ENCODE results near the gene FSTL3. TPM values are rescaled to one million over a fixed set of nuclear protein-coding genes. Genes with fewer than 3 reads are reported as not detected.

The FSTL3 gene
- total RNA-seq, 2 experiments from 2014 or later, result 2.2 to 3.1 TPM

DNA sequence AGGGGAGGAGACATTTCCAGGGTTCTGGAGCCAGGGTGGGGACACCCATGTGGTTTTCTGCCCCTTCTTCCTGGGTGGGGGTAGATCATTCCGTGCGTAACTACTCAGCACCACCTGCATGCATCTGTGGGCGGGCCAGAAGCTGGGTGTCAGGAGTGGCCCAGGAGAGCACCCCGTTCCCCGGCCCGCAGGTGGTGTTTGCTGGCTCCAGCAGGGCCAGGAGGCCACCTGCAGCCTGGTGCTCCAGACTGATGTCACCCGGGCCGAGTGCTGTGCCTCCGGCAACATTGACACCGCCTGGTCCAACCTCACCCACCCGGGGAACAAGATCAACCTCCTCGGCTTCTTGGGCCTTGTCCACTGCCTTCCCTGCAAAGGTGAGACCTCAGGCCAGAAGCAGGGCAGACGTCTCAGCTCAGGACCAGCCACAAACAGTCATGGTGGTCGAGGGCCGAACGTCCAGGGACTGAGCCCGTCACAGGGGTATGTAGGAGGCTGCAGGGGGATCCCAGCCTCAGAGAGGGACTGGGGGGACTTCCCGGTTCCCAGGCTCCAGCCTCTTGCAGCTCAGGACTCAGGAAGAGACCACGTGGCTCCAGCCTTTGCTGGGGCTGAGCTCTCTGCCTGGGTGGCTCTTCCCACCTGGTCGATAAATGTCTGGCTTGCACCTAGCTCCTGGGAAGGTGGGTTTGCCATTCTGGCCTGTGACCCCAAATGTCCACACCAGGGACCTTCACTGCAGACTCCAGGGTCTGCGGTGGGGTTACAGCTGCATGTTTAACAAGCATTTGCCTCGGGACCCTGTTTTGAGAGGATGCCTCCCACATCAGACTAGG, 1.6 kb downstream of the FSTL3 start:
- Mint-ChIP-seq H3K36me3 (no peaks in the 10 kb centered on the region), H3K9me3 (ENCODE audit: low read depth) (no peaks in the 10 kb centered on the region), H3K4me3 (no peak overlapping the region), H3K27ac (no peak overlapping the region), H3K27me3 (peaks cover 19% of the 10 kb centered on the region), H3K4me1 (peaks cover 2% of the 10 kb centered on the region)
- ATAC-seq, result no peak
- CTCF ChIA-PET, result interaction anchor here (0.6 to 0.9 kb wide), 2 partner anchors 94 to 172 kb away, joined by 3 read pairs; no protein-coding TSS in a partner anchor
- DNase-seq, result no peak

DNA sequence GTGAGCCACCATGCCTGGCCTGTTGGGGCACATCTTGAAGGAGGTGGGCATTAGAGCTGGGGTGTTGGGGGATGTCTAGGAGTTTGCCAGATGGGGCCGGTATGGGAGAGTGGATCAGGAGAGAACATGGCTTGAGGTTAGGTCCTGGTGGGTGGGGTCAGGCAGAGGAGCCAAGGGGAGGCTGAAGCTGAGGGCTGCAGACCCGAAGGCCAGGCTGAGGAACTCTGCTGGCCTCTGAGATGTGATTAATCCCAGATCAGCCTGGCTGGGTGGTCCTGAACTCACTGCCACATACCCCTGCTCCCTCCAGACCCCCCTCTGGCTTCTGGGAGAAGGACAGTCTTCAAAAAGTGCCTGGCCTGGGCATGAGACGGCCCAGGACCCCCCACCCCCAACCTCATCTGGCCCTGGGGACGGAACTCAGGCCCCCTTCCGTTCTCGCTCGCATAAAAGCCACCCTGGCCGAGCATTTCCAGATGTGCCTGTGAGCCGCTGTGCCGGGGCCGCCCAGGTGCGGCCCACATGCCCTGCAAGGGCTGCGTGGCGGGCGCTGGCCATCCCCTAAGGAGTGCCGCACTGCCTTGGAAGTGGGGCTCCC, 2.7 kb downstream of the FSTL3 start:
- ATAC-seq (no peak), DNase-seq (no peak)
- CTCF ChIA-PET, result interaction anchor here (0.6 to 2.4 kb wide), 6 partner anchors 11 to 258 kb away, joined by 3 to 10 read pairs (median 4); no protein-coding TSS in a partner anchor
- no peak overlapping the region for H3K27ac Mint-ChIP-seq
- no peaks in the 10 kb centered on the region for H3K36me3 Mint-ChIP-seq
- H3K4me1 Mint-ChIP-seq, result peaks cover 2% of the 10 kb centered on the region
- peaks cover 14% of the 10 kb centered on the region for H3K27me3 Mint-ChIP-seq
- no peaks in the 10 kb centered on the region for H3K9me3 Mint-ChIP-seq (ENCODE audit: low read depth)
- H3K4me3 Mint-ChIP-seq, result peak overlapping the region; percentile 43

DNA sequence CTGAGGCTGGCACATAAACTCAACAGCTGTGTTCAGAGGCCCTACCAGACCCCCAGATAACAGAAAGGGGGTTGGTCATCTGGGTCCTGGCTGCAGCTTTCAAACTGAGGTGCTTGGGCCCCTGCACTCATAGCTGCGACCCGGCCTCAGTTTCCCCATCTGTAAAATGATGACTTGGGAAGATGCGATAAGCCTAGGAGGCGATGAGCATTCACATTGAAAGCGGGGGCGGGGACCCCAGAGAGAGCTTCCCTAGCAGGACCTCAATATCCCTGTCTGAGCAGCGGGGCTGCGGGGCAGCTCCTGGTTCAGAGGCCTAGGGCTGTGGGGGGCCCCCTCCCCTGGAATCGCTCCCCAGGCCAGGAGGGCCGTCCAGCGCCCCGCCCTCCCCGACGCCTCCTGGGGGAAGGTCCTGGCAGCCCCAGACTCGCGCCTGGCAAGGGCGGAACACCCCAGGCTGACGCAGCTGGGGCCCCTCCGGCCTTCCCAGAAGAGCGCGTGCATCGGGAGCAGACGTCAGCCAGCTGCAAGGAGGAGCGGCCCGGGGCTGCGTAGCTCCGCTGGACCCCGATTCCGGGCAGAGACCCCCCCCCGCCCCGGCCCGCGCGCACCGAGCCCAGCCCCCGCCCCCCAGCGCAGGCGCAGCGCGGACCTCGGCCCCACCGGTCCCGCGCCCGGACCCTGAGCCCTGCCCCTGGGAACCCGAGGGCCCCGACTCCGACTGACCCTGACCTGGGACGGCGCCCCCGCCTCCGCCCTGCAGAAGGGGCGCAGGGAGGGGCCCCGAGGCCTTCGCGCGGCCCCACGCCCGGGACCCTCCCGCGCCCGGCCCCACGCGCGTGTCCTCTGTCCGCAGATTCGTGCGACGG, 3.5 kb downstream of the FSTL3 start:
- DNase-seq (peak; percentile 58), ATAC-seq (peak; percentile 2)
- H3K36me3 Mint-ChIP-seq, result no peaks in the 10 kb centered on the region
- peak overlapping the region; percentile 61 for H3K27ac Mint-ChIP-seq
- peaks cover 2% of the 10 kb centered on the region for H3K4me1 Mint-ChIP-seq
- H3K4me3 Mint-ChIP-seq, result peak overlapping the region; percentile 54
- CTCF ChIA-PET, result interaction anchor here (0.6 to 2.4 kb wide), 8 partner anchors 12 to 258 kb away, joined by 3 to 10 read pairs (median 6); partner anchors contain the start of gene RNF126
- no peaks in the 10 kb centered on the region for H3K9me3 Mint-ChIP-seq (ENCODE audit: low read depth)
- H3K27me3 Mint-ChIP-seq, result peaks cover 11% of the 10 kb centered on the region

DNA sequence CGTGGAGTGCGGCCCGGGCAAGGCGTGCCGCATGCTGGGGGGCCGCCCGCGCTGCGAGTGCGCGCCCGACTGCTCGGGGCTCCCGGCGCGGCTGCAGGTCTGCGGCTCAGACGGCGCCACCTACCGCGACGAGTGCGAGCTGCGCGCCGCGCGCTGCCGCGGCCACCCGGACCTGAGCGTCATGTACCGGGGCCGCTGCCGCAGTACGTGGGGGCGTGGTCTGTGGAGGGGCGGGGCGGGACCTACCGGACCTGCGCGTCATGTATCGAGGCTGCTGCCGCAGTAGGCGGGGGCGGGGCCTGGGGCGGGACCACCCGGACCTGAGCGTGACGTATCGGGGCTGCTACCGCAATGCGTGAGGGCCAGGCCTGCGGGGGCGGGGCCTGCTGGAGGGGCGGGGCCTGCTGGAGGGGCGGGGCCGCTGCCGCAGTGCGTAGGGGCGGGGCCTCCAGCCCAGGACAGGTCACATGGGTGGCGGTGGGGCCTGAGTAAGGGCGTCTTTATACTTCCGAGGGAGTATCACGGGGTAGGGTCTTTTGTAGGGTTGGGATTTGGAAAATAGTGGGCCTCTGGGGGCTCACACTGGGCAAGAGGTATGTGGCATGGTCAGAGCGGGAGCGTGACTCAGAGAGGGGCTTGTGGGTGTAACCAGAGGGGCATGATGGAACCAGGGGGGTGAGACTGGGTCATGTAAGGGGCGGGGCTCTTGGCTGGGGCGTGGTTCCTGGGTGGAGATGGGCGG, 4.3 kb downstream of the FSTL3 start:
- ATAC-seq, result peak; percentile 81

DNA sequence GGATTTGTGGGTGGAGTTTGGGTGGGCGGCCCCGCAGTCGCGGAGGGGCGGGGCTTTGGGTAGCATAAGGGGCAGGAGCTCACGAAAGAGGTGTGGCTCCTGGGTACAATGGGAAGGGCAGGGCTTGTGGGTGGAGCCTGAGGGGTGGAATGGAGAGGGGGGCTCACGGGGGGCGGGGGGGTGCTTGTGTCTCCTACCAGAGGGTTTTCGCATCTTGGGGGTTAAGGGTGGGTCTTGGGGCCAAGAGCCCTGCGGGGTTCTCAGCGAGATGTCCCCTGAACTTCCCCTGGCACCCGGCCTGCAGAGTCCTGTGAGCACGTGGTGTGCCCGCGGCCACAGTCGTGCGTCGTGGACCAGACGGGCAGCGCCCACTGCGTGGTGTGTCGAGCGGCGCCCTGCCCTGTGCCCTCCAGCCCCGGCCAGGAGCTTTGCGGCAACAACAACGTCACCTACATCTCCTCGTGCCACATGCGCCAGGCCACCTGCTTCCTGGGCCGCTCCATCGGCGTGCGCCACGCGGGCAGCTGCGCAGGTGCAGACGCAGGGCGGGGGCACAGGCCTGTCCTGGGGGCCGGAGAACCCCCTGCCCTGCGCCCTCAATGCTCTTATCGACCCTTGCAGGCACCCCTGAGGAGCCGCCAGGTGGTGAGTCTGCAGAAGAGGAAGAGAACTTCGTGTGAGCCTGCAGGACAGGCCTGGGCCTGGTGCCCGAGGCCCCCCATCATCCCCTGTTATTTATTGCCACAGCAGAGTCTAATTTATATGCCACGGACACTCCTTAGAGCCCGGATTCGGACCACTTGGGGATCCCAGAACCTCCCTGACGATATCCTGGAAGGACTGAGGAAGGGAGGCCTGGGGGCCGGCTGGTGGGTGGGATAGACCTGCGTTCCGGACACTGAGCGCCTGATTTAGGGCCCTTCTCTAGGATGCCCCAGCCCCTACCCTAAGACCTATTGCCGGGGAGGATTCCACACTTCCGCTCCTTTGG, 5.1 kb downstream of the FSTL3 start:
- CTCF ChIA-PET, result interaction anchor here (0.6 to 2.4 kb wide), 4 partner anchors 22 to 97 kb away, joined by 3 to 10 read pairs (median 6); partner anchors contain the start of gene POLRMT
- Mint-ChIP-seq H3K36me3 (no peaks in the 10 kb centered on the region), H3K27me3 (no peaks in the 10 kb centered on the region), H3K4me3 (peak overlapping the region; percentile 76), H3K27ac (peak overlapping the region; percentile 100), H3K9me3 (ENCODE audit: low read depth) (no peaks in the 10 kb centered on the region), H3K4me1 (peaks cover 2% of the 10 kb centered on the region)
- DNase-seq (peak; percentile 96), ATAC-seq (no peak)

More for the DNA sequence above, 4.3 kb downstream of the FSTL3 start:
- DNase-seq, result peak; percentile 100
- CTCF ChIA-PET, result interaction anchor here (0.6 to 2.4 kb wide), 7 partner anchors 12 to 96 kb away, joined by 3 to 10 read pairs (median 6); partner anchors contain the start of genes POLRMT and RNF126
- Mint-ChIP-seq H3K27me3 (peaks cover 5% of the 10 kb centered on the region), H3K27ac (peak overlapping the region; percentile 100), H3K4me1 (peaks cover 2% of the 10 kb centered on the region), H3K9me3 (ENCODE audit: low read depth) (no peaks in the 10 kb centered on the region), H3K36me3 (no peaks in the 10 kb centered on the region), H3K4me3 (peak overlapping the region; percentile 76)

DNA sequence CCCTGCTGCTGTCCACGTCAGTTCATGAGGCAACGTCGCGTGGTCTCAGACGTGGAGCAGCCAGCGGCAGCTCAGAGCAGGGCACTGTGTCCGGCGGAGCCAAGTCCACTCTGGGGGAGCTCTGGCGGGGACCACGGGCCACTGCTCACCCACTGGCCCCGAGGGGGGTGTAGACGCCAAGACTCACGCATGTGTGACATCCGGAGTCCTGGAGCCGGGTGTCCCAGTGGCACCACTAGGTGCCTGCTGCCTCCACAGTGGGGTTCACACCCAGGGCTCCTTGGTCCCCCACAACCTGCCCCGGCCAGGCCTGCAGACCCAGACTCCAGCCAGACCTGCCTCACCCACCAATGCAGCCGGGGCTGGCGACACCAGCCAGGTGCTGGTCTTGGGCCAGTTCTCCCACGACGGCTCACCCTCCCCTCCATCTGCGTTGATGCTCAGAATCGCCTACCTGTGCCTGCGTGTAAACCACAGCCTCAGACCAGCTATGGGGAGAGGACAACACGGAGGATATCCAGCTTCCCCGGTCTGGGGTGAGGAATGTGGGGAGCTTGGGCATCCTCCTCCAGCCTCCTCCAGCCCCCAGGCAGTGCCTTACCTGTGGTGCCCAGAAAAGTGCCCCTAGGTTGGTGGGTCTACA, 6.6 kb downstream of the FSTL3 start:
- no peaks in the 10 kb centered on the region for H3K36me3 Mint-ChIP-seq
- peaks cover 2% of the 10 kb centered on the region for H3K4me1 Mint-ChIP-seq
- ATAC-seq, result no peak
- DNase-seq, result no peak
- H3K9me3 Mint-ChIP-seq (ENCODE audit: low read depth), result no peaks in the 10 kb centered on the region
- CTCF ChIA-PET, result interaction anchor here (1.1 kb wide), 1 partner anchor 51 kb away, joined by 3 read pairs; no protein-coding TSS in a partner anchor
- no peaks in the 10 kb centered on the region for H3K27me3 Mint-ChIP-seq
- H3K4me3 Mint-ChIP-seq, result no peak overlapping the region
- no peak overlapping the region for H3K27ac Mint-ChIP-seq

DNA sequence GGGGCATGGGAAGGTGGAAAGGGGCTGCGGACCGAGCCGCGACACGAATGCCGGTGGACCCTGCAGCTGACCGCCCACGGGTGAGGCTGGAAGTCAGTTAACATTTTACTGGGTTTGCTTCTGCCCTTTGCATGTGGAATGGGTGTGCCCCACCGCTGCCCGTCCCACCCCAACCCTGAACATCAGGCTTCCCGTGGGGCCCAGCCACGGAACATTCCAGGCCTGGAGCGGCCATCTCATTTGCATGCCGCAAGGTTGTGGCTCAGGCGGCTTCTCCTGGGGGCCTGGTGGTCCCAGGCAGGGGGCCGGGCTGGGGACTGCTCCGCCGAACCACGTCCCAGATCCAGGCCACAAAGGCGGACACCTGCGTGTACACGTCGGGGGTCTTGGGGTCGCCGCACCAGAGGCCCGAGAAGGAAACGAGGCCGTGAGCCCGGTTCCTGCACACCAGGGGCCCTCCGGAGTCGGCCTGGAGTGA, 9.3 kb downstream of the FSTL3 start:
- Mint-ChIP-seq H3K27me3 (no peaks in the 10 kb centered on the region), H3K36me3 (no peaks in the 10 kb centered on the region), H3K4me1 (peaks cover 2% of the 10 kb centered on the region), H3K27ac (no peak overlapping the region), H3K4me3 (no peak overlapping the region), H3K9me3 (ENCODE audit: low read depth) (no peaks in the 10 kb centered on the region)
- DNase-seq, result no peak
- no peak for ATAC-seq
- CTCF ChIA-PET, result no interaction called here

DNA sequence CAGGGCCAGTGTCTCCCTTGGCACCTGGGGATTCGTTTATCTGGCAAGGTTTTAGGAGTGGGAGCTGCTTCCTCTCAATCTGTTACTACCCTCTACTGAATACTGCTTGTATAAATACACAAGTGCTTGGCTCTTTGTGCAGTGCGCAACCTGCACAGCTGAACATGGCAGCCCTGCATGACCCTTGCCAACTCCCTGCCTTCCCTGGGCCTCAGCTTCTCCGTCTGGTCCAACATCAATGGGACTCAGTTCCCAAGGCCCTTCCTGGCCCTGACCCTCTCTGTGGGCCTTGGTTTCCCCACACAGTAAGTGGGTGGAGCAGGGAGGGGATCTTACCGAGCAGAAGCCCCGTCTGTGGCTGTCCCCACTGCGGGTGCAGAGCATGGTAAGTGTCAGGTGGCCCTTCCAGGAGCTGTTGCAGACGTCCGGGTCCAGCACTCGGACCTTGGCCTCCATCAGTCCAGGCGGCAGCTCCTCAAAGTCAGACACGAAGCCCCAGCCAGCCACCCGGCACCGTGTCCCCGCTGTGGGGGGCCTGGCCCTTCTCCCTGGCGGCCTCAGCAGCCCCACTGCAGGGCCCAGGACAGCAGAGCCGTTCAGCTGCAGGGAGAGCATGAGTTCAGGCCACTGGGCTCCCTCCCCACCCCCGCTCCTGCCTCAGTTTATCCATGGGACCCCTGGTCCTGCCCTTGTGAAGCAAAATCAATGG, 10.6 kb downstream of the FSTL3 start:
- CTCF ChIA-PET, result interaction anchor here (1.0 kb wide), 1 partner anchor 115 kb away, joined by 3 read pairs; the partner anchor contains the start of gene BSG
- DNase-seq (no peak), ATAC-seq (no peak)
- Mint-ChIP-seq H3K9me3 (ENCODE audit: low read depth) (no peaks in the 10 kb centered on the region), H3K4me3 (no peak overlapping the region), H3K36me3 (no peaks in the 10 kb centered on the region), H3K4me1 (no peaks in the 10 kb centered on the region), H3K27me3 (no peaks in the 10 kb centered on the region), H3K27ac (no peak overlapping the region)

DNA sequence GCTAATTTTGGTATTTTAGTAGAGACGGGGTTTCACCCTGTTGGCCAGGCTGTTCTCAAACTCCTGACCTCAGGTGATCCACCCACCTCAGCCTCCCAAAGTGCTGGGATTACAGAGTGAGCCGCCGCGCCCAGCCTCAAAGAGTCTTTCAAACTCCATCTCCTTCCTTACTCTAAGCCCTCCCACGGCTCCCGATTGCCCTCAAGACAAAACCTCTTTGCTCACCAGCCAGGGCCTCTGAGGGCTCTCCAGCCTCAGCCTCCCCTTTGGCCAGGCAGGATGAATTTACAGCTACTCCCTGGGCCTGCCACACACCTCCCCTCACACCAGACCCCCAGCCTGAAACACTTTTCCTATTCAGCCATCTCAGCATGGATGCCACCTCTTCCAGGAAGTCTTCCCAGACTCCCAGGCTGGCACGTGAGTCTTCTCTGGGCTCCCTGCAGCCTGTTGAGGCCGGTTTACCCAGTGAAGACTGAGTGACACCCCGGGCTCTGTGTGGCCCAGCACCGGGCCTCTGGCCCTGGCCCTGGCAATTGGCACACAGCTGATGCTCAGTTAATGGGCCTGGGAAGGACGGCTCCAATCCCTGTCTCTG, 11.5 kb downstream of the FSTL3 start:
- Mint-ChIP-seq H3K9me3 (ENCODE audit: low read depth) (no peaks in the 10 kb centered on the region), H3K27me3 (no peaks in the 10 kb centered on the region), H3K27ac (no peak overlapping the region), H3K4me3 (no peak overlapping the region), H3K4me1 (no peaks in the 10 kb centered on the region), H3K36me3 (no peaks in the 10 kb centered on the region)
- no peak for ATAC-seq
- no peak for DNase-seq
- CTCF ChIA-PET, result interaction anchor here (0.6 kb wide), 1 partner anchor 186 kb away, joined by 3 read pairs; no protein-coding TSS in a partner anchor

DNA sequence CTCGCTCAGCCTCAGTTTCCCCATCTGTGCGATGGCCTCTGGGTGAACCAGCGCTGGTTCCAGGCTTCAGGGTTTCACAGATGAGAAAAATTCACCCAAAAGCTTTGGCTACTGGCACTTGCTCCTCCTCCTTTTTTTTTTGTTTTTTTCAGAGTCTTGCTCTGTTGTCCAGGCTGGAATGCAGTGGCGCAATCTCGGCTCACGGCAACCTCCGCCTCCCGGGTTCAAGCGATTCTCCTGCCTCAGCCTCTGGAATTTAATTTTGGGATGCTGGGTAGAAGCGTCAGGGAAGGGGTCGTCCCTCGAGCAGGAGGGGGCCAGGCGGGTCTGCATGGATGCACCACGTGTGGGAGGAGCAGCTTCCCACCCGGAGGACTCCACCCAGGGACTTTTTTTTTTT, 12.0 kb downstream of the FSTL3 start:
- H3K27ac Mint-ChIP-seq, result no peak overlapping the region
- CTCF ChIA-PET, result interaction anchor here (0.6 kb wide), 1 partner anchor 185 kb away, joined by 3 read pairs; no protein-coding TSS in a partner anchor
- DNase-seq, result no peak
- H3K4me1 Mint-ChIP-seq, result no peaks in the 10 kb centered on the region
- no peak overlapping the region for H3K4me3 Mint-ChIP-seq
- no peak for ATAC-seq
- H3K9me3 Mint-ChIP-seq (ENCODE audit: low read depth), result no peaks in the 10 kb centered on the region
- no peaks in the 10 kb centered on the region for H3K27me3 Mint-ChIP-seq
- H3K36me3 Mint-ChIP-seq, result no peaks in the 10 kb centered on the region
